Measurements from ENCODE around the gene HNRNPA2B1.

The HNRNPA2B1 gene

GRCh38 chr7:26198781-26199169 is 1.8 kb downstream of the HNRNPA2B1 start:
- ChIA-PET POLR2A (interaction anchor here (1.1 to 4.6 kb wide), 4 partner anchors 10 to 342 kb away, joined by 4 to 24 read pairs (median 6); no protein-coding TSS in a partner anchor), CTCF (interaction anchor here (0.7 to 10.3 kb wide), 19 partner anchors 8 to 305 kb away, joined by 3 to 174 read pairs (median 5); no protein-coding TSS in a partner anchor)
- no peak for TF ChIP-seq CTCF (IDR thresholded peaks at IDR 0.05; ENCODE audit: insufficient read depth, low read length, missing control alignments)
- no peak for DNase-seq (ENCODE audit: low read depth, low spot score)
- peak overlapping the region; percentile 98 for H3K4me3 ChIP-seq (ENCODE audit: low read depth, low read length)

GRCh38 chr7:26198133-26198780 is 2.3 kb downstream of the HNRNPA2B1 start:
- POLR2A ChIA-PET: interaction anchor here (1.1 to 4.6 kb wide), 2 partner anchors 10 to 107 kb away, joined by 4 to 24 read pairs; no protein-coding TSS in a partner anchor

GRCh38 chr7:26197153-26198115 is 3.1 kb downstream of the HNRNPA2B1 start:
- no peak for DNase-seq (ENCODE audit: low read depth, low spot score)
- POLR2A ChIA-PET: interaction anchor here (0.6 to 4.6 kb wide), 3 partner anchors 9 to 337 kb away, joined by 3 to 24 read pairs (median 4); no protein-coding TSS in a partner anchor
- no peak for TF ChIP-seq CTCF (IDR thresholded peaks at IDR 0.05; ENCODE audit: insufficient read depth, low read length, missing control alignments)
- H3K4me3 ChIP-seq (ENCODE audit: low read depth, low read length): peak overlapping the region; percentile 98
- CTCF ChIA-PET: interaction anchor here (0.8 to 10.3 kb wide), 17 partner anchors 9 to 343 kb away, joined by 3 to 174 read pairs (median 4); partner anchors contain the start of gene NFE2L3

More at GRCh38 chr7:26198133-26198780, 2.3 kb downstream of the HNRNPA2B1 start:
- DNase-seq (ENCODE audit: low read depth, low spot score): no peak
- CTCF ChIA-PET: interaction anchor here (0.7 to 10.3 kb wide), 20 partner anchors 9 to 342 kb away, joined by 3 to 174 read pairs (median 4); partner anchors contain the start of gene NFE2L3
- peak overlapping the region; percentile 98 for H3K4me3 ChIP-seq (ENCODE audit: low read depth, low read length)
- TF ChIP-seq CTCF (IDR thresholded peaks at IDR 0.05; ENCODE audit: insufficient read depth, low read length, missing control alignments): peak; percentile 34

- H3K4me3 ChIP-seq (ENCODE audit: low read depth, low read length): no peak overlapping the region
- CTCF ChIA-PET: interaction anchor here (1.0 to 10.3 kb wide), 6 partner anchors 8 to 342 kb away, joined by 3 to 174 read pairs (median 19); no protein-coding TSS in a partner anchor
Observed at GRCh38 chr7:26195867-26196657, 4.5 kb downstream of the HNRNPA2B1 start.

More at GRCh38 chr7:26195867-26196657, 4.5 kb downstream of the HNRNPA2B1 start:
- no peak for DNase-seq (ENCODE audit: low read depth, low spot score)
- TF ChIP-seq CTCF (IDR thresholded peaks at IDR 0.05; ENCODE audit: insufficient read depth, low read length, missing control alignments): no peak
- POLR2A ChIA-PET: interaction anchor here (0.7 to 4.6 kb wide), 2 partner anchors 8 to 12 kb away, joined by 3 to 24 read pairs; no protein-coding TSS in a partner anchor

Measured in AG04449 (cell line).